Endometrial microvascular endothelial cells (primary cell): ENCODE measurements around the gene SENP8. TPM values are rescaled to one million over a fixed set of nuclear protein-coding genes. Genes with fewer than 3 reads are reported as not detected.

Source experiments
- total RNA-seq: library from RNA; depleted of rRNA; stranded (reverse); fragments of >200 nt; gene quantifications from one replicate; pipeline ENCODE4 v1.2.3, GENCODE V29; 2015; ENCODE audit errors: inconsistent ontology term

SENP8 gene
- total RNA-seq, 1 donor from 2014 or later, result 2.0 TPM

Other genes with a start within 250 kb of the SENP8 start
- gene MYO9A, start 253 bp upstream of the SENP8 start, total RNA-seq, result 15.7 TPM
- 0.74 TPM for gene GRAMD2A, start 79.4 kb downstream of the SENP8 start, total RNA-seq
- gene PKM, start 112.8 kb downstream of the SENP8 start, total RNA-seq, result 1,892 TPM
- gene PARP6, start 154.2 kb downstream of the SENP8 start, total RNA-seq, result 13.4 TPM
- gene CELF6, start 201.8 kb downstream of the SENP8 start, total RNA-seq, result not detected